ENCODE data around the gene RGS3. TPM values are rescaled to one million over a fixed set of nuclear protein-coding genes. Genes with fewer than 3 reads are reported as not detected.
"Not testable (repeated sequence)": the region's sequence is repeated elsewhere in the genome, so short reads cannot be mapped to it uniquely, and the experiment has no call there.

The RGS3 gene
- total RNA-seq, 4 donors from 2014 or later = 76.0 to 169 (median 105) TPM

- DNase-seq (ENCODE audit: low spot score) = no peak
- no peak for TF ChIP-seq CTCF (IDR thresholded peaks at IDR 0.05)
Measured at GRCh38 chr9:113486327-113486726, 22.8 kb downstream of the RGS3 start.

GRCh38 chr9:113488071-113488470 is 24.5 kb downstream of the RGS3 start:
- no peak for TF ChIP-seq CTCF (IDR thresholded peaks at IDR 0.05)
- no peak for ATAC-seq (ENCODE audit: low FRiP score)
- DNase-seq (ENCODE audit: low spot score) = no peak

More at GRCh38 chr9:113486327-113486726, 22.8 kb downstream of the RGS3 start:
- ATAC-seq (ENCODE audit: low FRiP score) = no peak

GRCh38 chr9:113488490-113488889 is 25.0 kb downstream of the RGS3 start:
- no peak for DNase-seq (ENCODE audit: low spot score)

GRCh38 chr9:113491147-113491546 is 27.6 kb downstream of the RGS3 start:
- not testable (repeated sequence) for ATAC-seq (ENCODE audit: low FRiP score); DNase-seq (ENCODE audit: low spot score)

More at GRCh38 chr9:113488490-113488889, 25.0 kb downstream of the RGS3 start:
- TF ChIP-seq CTCF (IDR thresholded peaks at IDR 0.05) = no peak
- no peak for ATAC-seq (ENCODE audit: low FRiP score)

GRCh38 chr9:113492343-113493202 is 29.0 kb downstream of the RGS3 start:
- ATAC-seq (ENCODE audit: low FRiP score) = peak; percentile 79
- no peak for DNase-seq (ENCODE audit: low spot score)
- no peak for TF ChIP-seq CTCF (IDR thresholded peaks at IDR 0.05)

GRCh38 chr9:113493203-113493520 is 29.6 kb downstream of the RGS3 start:
- no peak for TF ChIP-seq CTCF (IDR thresholded peaks at IDR 0.05)
- ATAC-seq (ENCODE audit: low FRiP score) = no peak
- DNase-seq (ENCODE audit: low spot score) = no peak

- no peak for TF ChIP-seq CTCF (IDR thresholded peaks at IDR 0.05)
- ATAC-seq (ENCODE audit: low FRiP score) (no peak), DNase-seq (ENCODE audit: low spot score) (no peak)
Measured at GRCh38 chr9:113495526-113495925, 32.0 kb downstream of the RGS3 start.

Data from omental fat pad (tissue), 4 donors.